SK-MEL-5 (cell line): ENCODE results near the gene LGR5. TPM values are rescaled to one million over a fixed set of nuclear protein-coding genes. Genes with fewer than 3 reads are reported as not detected.
"Not testable (repeated sequence)": the region's sequence is repeated elsewhere in the genome, so short reads cannot be mapped to it uniquely, and the experiment has no call there.

ENCODE experiments used
- DNase-seq: peaks from one replicate; pipeline ENCODE4 v3.0.0-alpha.2; 2016; ENCODE audit warnings: low read depth, low spot score
- in situ Hi-C: cut with HindIII; loops from 2 replicates; pipeline ENCODE4 v1.10.0; 2016; ENCODE audit warnings: low sequenced_read_pairs, high pct_unique_total_duplicates, low pct_unique_long_range_greater_than_20kb
- total RNA-seq: library from RNA; depleted of rRNA; stranded (reverse); fragments of >200 nt; shearing (Covaris generic); gene quantifications from 2 replicates; pipeline ENCODE4 v1.2.3, GENCODE V29; 2014

LGR5 gene
- total RNA-seq, 1 experiment from 2014 or later, result not detected

DNA sequence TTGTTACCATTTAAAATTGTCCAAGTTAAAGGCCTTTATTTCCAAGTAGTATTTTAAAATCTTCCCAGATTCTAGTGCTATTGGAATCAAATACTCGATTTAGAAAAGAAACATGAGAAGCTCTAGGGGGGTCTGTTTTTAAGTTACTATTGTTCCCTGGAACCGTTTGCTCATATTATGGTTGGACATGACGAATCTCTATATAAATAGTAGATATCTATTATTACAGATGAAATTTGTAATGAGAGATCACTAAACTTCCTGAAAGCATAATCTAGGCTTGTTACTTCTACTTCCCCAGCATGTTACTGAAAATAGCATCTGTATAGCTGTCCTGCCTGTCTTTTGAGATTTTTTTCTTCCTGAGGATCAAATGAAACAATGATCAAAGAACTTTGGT is 70.1 kb downstream of the LGR5 start:
- DNase-seq, result no peak
- in situ Hi-C loops, result no loop called here

DNA sequence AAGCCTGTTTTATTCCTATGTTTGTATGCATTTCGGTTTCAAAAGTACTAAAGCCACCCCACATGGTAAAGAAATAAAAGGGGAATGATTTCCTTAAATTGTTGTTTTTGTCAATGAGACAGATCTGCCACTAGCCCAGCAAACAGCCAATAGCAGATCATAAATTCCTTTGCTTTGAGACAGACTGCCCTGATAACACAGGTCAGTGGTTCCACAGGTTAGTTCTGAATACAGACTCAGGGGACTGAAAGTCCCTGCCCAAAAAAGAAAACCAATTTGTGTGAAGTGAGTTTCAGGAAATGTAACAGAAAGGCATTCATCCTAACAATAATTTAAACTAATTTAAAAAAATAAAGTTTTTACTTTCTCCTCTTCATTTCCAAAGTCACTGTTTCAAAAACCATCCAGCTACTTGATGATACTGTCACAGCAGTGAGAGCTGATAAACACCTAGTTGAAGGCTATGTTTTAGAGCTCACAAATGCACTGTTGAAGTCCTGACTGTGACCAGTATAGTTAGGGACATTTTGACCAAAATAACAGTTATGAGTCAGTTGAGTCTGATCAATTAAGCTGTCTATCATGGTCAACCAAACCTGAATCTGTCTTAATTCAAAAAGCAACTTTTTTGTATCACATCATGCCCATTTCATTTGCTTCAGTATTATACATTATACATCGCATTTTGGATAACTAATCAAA is 77.7 kb downstream of the LGR5 start:
- DNase-seq, result no peak
- in situ Hi-C loops, result no loop called here

DNA sequence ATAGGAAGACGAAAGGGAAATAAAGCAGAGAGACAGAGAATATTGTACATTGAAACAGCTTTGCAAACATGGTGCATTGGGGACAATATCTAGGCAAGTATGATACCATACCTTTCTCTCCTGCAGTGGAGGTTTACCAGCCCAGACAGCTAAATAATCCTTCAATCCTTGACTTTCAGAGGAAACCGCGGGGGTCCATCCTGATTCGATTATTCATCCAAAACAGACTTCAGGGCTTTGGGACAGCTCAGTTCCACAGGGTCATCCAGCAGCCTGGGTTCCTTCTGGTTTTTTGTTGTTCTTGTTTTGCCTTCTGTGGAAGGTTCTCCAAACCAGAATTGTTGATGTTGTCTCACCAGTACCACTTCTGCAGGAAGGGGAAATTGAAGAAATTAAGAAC is 81.5 kb downstream of the LGR5 start:
- in situ Hi-C loops, result no loop called here
- no peak for DNase-seq

DNA sequence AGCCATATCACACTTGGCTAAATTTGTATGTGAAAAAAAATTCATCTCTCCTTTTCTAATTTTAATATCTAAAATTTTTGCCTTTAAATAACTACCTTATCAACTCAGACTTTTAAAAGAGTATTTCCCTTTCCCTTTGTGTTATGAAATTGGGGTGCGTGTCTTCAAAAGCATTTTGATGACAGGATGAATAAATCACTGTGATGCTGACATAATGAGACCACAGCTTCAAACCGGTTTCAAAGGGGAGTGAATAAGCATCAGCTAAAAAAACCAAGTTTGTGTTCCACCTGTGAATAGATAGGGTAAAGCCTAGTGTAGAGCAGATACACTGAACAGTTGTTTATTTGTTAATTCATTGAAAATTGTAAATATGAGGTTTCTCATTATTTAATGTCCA is 85.0 kb downstream of the LGR5 start:
- in situ Hi-C loops, result no loop called here
- DNase-seq, result no peak

DNA sequence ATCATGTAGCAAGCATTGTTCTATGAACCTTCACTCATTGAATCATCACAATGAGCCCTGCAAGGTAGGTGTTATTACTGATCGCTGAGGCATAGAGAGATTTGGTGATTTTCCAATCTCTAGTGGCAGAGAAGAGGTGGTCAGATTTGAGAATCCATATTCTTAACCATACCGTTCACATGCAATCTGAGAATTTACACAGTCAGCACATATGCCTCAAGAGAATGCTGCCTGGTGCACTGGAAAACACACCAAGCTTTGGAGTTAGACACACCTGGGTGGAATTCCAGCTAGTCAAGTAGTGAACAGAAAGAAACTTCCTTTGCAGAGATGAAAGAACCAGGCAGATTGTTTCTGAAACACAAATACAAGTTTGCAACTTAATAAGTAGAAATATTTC is 94.1 kb downstream of the LGR5 start:
- DNase-seq, result no peak
- in situ Hi-C loops, result no loop called here

DNA sequence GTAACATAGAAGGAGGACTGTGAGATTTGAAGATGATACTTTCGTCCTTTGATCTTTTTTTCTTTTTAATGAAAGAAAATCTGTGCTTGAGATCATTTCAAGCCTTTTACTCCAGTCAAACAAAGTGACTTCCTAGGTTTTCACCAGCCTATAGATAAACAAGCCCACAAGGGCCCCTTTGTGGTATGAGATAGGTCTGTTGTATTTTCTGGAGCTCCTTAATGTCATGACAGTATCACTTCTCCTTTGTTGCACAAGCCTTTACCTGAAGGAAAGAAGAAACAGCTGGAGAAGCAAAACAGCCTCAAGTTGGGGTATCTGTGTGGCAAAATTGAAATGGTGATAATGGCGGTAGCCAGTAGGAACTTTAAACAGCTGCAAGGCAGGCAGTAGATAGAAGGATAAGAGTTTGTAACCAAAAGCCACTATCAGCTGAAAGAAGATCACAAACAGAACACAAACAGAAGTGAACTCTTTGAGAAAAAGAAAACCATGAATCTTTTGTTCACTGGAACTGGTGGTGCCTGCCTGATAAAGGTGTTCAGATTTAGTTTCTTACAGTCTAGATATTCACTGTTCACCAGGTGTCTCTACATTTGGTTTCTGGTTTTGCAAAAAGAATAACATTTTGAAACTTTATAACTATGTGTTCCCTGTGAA is 96.8 kb downstream of the LGR5 start:
- DNase-seq, result no peak

DNA sequence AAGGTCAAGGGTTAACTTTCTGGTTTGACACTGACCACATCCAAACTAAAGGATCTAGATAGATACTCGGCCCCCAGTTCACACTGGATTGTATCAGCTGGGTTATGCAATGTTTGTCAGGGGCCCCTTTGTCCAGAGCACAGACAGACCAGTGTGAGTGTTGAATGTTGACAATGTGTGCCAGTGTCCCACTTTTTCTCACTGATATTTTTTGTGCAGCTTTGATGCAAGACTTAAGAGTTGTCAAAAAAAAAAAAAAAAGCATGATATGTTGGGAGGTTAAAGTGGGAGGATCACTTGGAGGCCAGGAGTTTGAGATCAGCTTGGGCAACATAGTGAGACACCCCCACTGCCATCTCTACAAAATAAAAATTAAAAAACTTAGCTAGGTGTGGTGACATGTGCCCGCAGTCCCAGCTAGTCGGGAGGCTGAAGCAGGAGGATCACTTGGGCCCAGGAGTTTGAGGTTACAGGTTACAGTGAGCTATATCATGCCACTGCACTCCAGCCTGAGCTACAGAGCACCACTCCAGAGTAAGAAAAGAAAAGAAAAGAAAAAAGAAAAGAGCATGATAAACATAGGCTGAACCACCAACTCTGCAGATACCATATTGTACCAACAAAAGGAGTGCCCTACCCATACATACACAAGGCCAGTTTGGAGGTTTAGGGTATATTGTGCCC is 97.5 kb downstream of the LGR5 start:
- in situ Hi-C loops, result no loop called here
- DNase-seq, result peak; percentile 10

More for the DNA sequence above, 96.8 kb downstream of the LGR5 start:
- in situ Hi-C loops, result no loop called here

DNA sequence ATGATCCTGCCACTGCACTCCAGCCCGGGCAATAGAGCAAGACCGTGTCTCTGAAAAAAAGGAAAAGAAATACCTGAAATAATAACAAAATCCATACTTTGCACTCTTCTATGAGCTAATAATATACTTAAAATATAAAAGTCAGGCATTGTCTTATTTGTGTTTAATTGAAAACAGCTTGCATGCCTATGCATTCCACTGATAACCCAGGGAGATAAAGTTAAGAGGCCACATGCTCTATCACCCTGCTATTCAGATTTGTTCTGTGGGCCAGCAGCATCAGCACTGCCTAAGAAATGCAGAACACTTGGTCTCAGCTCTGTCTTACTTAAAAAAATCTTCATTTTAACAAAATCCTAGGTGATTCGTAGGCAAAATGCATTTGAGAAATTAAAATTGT is 99.2 kb downstream of the LGR5 start:
- in situ Hi-C loops, result no loop called here
- DNase-seq, result no peak

DNA sequence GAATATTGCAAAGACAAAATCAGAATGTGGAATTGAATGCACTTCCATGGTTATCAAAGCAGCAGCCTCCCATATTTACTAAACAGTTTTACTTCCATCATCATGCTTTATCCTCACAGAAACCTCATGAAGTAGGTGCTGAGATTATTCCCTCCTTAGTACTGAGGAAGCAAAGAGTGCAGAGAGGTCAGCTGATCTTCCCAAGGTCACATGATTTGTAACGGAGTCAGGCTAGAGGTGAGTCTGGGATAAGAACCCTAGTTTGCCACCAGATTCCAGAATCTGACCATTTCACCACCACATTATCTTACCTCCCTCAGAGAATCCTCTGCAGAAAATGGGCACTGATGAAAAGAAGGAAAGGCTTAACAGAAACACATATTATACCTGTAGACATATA is 102.0 kb downstream of the LGR5 start:
- in situ Hi-C loops, result no loop called here
- DNase-seq, result no peak

DNA sequence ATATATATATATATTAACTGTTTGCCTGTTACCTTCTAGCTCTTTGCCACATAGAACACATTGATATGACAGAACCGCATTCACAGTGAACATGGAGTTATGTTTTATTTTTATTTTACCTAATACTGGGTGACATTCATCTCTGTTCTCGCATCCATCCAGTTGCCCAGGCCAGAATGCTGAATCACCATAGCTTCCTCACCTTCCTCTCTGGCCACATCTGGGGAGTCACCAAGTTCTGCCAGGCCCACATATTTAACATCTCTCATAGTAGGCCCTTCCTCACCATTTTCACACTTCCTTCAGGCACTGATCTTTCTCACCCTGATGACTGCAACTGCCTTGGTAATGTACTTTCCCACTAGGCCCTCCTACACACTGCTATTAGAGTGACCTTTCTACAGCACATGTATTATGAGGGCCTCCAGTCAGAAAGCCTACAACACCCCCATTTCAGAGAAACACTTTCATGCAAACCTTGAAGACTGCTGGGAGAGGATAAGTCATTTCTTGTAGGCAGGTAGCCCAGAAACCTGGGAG is 106.8 kb downstream of the LGR5 start:
- no peak for DNase-seq
- in situ Hi-C loops, result no loop called here

DNA sequence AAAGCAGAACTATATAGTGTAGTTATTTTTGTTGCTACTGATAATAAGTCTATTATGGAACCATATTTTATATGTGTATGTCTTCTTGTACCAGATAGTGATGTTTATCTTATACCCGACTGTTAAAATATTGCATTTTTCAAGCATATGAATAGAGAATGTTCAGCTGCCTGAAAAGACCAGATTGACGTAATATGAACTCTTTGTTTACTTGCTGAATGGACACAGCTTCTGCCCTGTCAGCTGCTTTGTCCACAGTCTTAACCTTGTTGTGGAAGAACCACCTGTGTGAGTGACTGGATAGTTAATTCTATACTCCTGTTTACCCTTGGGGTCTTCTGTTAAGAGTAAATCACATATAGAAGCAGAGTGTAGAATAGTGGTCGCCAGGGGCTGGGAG is 109.3 kb downstream of the LGR5 start:
- DNase-seq, result no peak
- in situ Hi-C loops, result no loop called here

DNA sequence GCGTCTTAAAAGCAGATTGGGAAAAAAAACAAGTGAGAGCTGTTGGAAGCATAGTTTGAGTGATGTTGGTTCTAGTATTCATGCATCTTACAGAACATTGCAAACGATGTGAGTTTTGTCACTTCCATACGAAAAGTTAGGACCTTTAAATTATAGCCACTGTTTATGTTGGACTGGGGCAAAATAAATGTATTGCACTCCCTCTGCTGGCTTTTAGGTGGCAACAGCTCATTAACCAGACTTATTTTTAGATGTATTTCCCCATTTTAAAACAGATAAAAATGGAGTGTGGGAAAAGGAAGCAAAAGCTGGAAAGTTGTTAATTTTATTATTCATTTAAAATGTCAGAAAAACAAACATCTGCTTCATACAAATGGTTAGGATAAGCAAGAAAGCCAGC is 111.9 kb downstream of the LGR5 start:
- in situ Hi-C loops, result no loop called here
- peak; percentile 59 for DNase-seq

DNA sequence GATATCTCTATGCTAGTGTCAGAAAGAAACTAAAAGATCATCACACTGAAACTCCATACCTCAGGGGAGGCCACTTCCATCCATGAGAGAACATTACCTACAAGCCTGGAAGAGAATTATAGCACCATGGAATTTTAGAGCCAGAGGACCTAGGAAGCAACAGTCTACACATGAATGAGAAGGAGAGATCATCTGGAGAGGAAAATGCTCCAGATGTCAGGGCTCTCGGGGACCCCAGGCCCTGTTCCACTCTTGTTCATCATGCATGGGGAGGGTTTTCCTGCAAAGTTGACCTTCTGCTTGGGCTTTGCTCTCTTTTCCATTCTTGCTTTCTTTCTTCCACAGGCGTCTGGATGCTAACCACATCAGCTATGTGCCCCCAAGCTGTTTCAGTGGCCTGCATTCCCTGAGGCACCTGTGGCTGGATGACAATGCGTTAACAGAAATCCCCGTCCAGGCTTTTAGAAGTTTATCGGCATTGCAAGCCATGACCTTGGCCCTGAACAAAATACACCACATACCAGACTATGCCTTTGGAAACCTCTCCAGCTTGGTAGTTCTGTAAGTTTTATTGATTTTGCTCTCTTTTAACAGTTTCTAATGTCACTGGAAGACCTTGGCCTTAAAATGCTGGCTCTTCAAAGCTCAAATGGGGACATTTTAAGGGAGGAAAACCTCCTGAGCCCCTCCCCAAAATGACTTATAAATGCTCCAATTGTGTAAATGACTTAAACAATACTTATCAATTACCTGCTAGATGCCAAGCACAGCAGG is 113.3 kb downstream of the LGR5 start:
- in situ Hi-C loops, result no loop called here
- no peak for DNase-seq

DNA sequence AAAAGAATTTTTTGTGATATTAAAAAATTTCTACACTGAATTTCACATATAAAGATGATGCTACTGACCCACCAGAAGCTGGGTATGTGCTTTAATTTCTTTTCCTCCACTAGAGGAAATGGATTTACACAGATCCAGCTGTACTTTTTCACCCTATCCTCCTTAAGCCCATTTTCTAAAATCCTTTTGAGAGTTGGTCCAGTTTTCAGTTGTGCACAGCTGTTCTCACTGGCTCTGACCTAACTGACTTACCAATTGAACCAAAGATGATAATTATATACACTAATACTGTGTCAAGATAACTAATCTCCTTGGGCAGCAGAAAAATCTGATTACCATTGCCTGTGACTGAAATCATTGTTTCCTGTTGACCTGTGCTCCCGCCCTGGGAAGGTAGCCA is 115.6 kb downstream of the LGR5 start:
- in situ Hi-C loops, result no loop called here
- DNase-seq, result no peak

DNA sequence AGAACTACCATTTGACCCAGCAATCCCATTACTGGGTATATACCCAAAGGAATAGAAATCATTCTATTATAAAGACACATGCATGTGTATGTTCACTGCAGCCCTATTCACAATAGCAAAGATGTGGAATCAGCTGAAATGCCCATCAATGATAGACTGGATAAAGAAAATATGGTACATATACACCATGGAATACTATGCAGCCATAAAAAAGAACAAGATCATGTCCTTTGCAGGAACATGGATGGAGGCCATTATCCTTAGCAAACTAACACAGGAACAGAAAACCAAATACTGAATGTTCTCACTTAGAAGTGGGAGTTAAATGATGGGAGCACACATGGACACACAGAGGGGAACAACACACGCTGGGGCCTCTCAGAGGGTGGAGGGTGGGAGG is 116.2 kb downstream of the LGR5 start:
- DNase-seq, in situ Hi-C loops: not testable (repeated sequence)

DNA sequence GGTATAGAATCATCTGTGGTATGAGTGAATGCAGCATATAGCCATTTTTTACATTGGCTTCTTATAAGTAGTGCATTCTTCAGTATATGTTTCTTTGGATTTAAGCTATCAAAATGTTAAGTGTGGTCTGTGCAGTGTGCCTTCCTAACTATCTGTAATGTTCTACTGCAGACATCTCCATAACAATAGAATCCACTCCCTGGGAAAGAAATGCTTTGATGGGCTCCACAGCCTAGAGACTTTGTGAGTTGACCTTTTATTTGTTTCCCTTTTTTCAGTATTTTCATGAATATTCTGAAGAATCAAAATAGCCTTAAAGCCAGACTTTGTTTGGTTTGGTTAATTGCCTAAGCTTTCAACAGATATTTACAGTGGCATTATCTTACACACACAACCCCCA is 116.8 kb downstream of the LGR5 start:
- no peak for DNase-seq

DNA sequence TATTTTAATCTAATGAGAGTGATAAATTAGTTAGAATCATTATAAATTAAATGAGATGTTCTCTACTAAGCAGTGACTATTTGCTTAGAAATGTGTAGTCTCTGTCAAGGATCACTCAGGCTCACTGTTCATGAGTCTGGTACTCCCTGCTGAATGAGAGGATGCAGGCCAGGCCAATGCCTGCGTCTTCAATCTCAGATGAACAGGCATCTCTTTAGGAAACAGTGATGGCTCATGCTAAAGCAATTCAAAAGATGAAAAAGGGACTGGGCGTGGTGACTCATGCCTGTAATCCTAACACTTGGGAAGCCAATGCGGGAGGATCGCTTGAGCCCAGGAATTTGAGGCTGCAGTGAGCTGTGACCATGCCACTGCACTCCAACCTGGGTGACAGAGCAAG is 117.3 kb downstream of the LGR5 start:
- in situ Hi-C loops, result no loop called here
- no peak for DNase-seq

More for the DNA sequence above, 116.8 kb downstream of the LGR5 start:
- in situ Hi-C loops, result no loop called here

DNA sequence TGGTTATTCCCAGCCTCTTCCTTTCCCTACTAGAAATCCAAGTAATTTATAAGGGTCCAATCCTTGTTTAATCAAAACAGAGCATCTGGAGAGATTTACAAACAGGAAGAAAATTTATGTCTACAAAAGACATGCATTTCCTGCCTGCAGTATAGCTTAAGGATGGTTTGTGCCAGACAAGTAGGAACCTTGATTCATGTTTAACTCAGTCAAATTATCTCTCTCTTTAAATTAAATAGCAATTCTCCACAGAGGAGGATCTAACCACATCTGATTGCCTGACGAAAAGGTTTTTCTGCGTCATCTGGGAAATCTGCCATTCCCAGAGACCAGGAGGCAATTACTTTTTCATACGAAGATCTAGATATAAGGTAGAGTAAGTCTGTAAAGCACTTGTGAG is 118.8 kb downstream of the LGR5 start:
- in situ Hi-C loops, result no loop called here
- no peak for DNase-seq
